NB4 (cell line): ENCODE results near the gene LEMD2.

Experiments
- DNase-seq: peaks from one replicate; pipeline ENCODE4 v3.0.0; 2010; ENCODE audit warnings: low read depth
- H3K4me3 ChIP-seq: one replicate; pipeline ENCODE4 v1.5.1; 2011; ENCODE audit warnings: mild to moderate bottlenecking, low read depth, low read length, moderate library complexity
- CTCF ChIP-seq: IDR thresholded peaks from one replicate; pipeline ENCODE4 v1.5.1; 2012; ENCODE audit warnings: low read depth, low read length
- MYC ChIP-seq: IDR thresholded peaks from 2 replicates; pipeline ENCODE4 v1.6.1; 2011; ENCODE audit warnings: low read depth, low read length
- POLR2A ChIP-seq: IDR thresholded peaks from 2 replicates; pipeline ENCODE4 v1.6.1; 2011; ENCODE audit warnings: mild to moderate bottlenecking; ENCODE audit not compliant: insufficient read length; ENCODE audit errors: extremely low read depth
- TF ChIP-seq, protein P1 (sequence below): IDR thresholded peaks from 2 replicates; pipeline ENCODE4 v1.6.1; 2011; ENCODE audit warnings: low read depth, low read length

Gene LEMD2

GRCh38 chr6:33742837-33743236 lies 46.1 kb downstream of the LEMD2 start:
- TF ChIP-seq POLR2A = no peak
- TF ChIP-seq, protein P1, sequence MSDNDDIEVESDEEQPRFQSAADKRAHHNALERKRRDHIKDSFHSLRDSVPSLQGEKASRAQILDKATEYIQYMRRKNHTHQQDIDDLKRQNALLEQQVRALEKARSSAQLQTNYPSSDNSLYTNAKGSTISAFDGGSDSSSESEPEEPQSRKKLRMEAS = no peak
- TF ChIP-seq CTCF = no peak
- no peak for TF ChIP-seq MYC

GRCh38 chr6:33742092-33742491 lies 46.8 kb downstream of the LEMD2 start:
- TF ChIP-seq CTCF (no peak), MYC (no peak)
- TF ChIP-seq, protein P1 = no peak
- H3K4me3 ChIP-seq = no peak overlapping the region
- no peak for DNase-seq

More at GRCh38 chr6:33742837-33743236, 46.1 kb downstream of the LEMD2 start:
- H3K4me3 ChIP-seq = no peak overlapping the region
- DNase-seq = no peak

- DNase-seq = no peak
- no peak overlapping the region for H3K4me3 ChIP-seq
- TF ChIP-seq POLR2A (no peak), CTCF (no peak), MYC (no peak)
- TF ChIP-seq, protein P1 = no peak
These were observed 48.1 kb downstream of the LEMD2 start for GRCh38 chr6:33740794-33741193.

DNA sequence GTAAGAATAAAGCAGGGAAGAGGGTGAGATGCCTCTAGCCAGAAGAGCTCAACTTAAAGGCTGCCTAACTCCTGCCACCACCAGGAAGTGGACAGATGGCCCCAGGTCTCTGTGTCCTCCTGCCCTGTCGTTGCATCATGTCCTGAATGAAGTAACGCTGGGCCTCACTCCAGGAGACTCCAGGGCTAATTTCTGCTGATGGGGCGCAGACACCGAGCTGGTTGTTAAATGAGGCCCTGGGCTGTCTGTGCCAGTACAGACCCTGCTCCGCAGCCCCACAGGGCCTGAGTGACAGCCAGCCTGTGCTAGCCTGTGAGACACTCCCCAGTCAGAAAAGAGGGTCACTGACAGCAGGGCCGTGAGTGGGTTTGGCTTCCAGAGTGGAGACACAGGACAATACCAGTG lies 48.7 kb downstream of the LEMD2 start:
- TF ChIP-seq CTCF (no peak), MYC (no peak), POLR2A (no peak)
- TF ChIP-seq, protein P1 = no peak
- H3K4me3 ChIP-seq = no peak overlapping the region
- peak; percentile 59 for DNase-seq

- TF ChIP-seq CTCF = no peak
- no peak for DNase-seq
These were observed 49.4 kb downstream of the LEMD2 start for GRCh38 chr6:33739571-33739970.

GRCh38 chr6:33738879-33739278 lies 50.1 kb downstream of the LEMD2 start:
- H3K4me3 ChIP-seq = no peak overlapping the region
- TF ChIP-seq MYC = no peak
- TF ChIP-seq CTCF = no peak
- no peak for TF ChIP-seq POLR2A
- TF ChIP-seq, protein P1 = no peak
- DNase-seq = no peak

More at GRCh38 chr6:33739571-33739970, 49.4 kb downstream of the LEMD2 start:
- H3K4me3 ChIP-seq = no peak overlapping the region
